ENCODE results near the gene GSTK1.
"Not testable (repeated sequence)": the region's sequence is repeated elsewhere in the genome, so short reads cannot be mapped to it uniquely, and the experiment has no call there.

Gene GSTK1

GRCh38 chr7:143279186-143280098 lies 16.2 kb downstream of the GSTK1 start:
- DNase-seq = peak; percentile 15 to 66

GRCh38 chr7:143280160-143280559 lies 16.9 kb downstream of the GSTK1 start:
- DNase-seq = no peak

- no peak for DNase-seq
Observed at GRCh38 chr7:143280566-143280965, 17.3 kb downstream of the GSTK1 start.

GRCh38 chr7:143281529-143281928 lies 18.3 kb downstream of the GSTK1 start:
- no peak for DNase-seq

GRCh38 chr7:143282124-143282523 lies 18.9 kb downstream of the GSTK1 start:
- no peak for DNase-seq

- DNase-seq = no peak
Observed at GRCh38 chr7:143283381-143283780, 20.1 kb downstream of the GSTK1 start.

GRCh38 chr7:143284591-143285469 lies 21.6 kb downstream of the GSTK1 start, which contains the start of gene TMEM139:
TMEM139 (plus strand) TSS chr7:143284958; CDS start chr7:143285958, 1,000 bp downstream.
- no peak for DNase-seq

GRCh38 chr7:143285470-143285778 lies 22.2 kb downstream of the GSTK1 start:
- DNase-seq = no peak

- no peak for DNase-seq
Observed at GRCh38 chr7:143285806-143286521, 22.7 kb downstream of the GSTK1 start.

- DNase-seq = no peak
Observed at GRCh38 chr7:143286522-143286890, 23.3 kb downstream of the GSTK1 start.

- DNase-seq = no peak
Observed at GRCh38 chr7:143287339-143287934, 24.2 kb downstream of the GSTK1 start.

- peak; percentile 99 to 100 for DNase-seq
Observed at GRCh38 chr7:143287935-143288826, 24.9 kb downstream of the GSTK1 start, which contains the start of gene CASP2. CASP2 (plus strand) TSS chr7:143288351; CDS start chr7:143288456, 105 bp downstream.

GRCh38 chr7:143288836-143289235 lies 25.6 kb downstream of the GSTK1 start:
- no peak for DNase-seq

GRCh38 chr7:143289421-143289820 lies 26.2 kb downstream of the GSTK1 start:
- DNase-seq = no peak

GRCh38 chr7:143289888-143290287 lies 26.6 kb downstream of the GSTK1 start:
- DNase-seq = not testable (repeated sequence)

- DNase-seq = no peak
Observed at GRCh38 chr7:143290293-143290692, 27.1 kb downstream of the GSTK1 start.

GRCh38 chr7:143292876-143293275 lies 29.6 kb downstream of the GSTK1 start:
- no peak for DNase-seq

GRCh38 chr7:143295870-143296269 lies 32.6 kb downstream of the GSTK1 start:
- no peak for DNase-seq

GRCh38 chr7:143296686-143297085 lies 33.4 kb downstream of the GSTK1 start:
- DNase-seq = no peak

GRCh38 chr7:143299346-143299745 lies 36.1 kb downstream of the GSTK1 start:
- DNase-seq = no peak

GRCh38 chr7:143299840-143300239 lies 36.6 kb downstream of the GSTK1 start:
- peak; percentile 59 to 73 for DNase-seq
